Measurements from ENCODE around the gene PSG7. TPM values are rescaled to one million over a fixed set of nuclear protein-coding genes. Genes with fewer than 3 reads are reported as not detected.
"Not testable (repeated sequence)": the region's sequence is repeated elsewhere in the genome, so short reads cannot be mapped to it uniquely, and the experiment has no call there.

Gene PSG7
- total RNA-seq, 1 experiment from 2014 or later, result not detected

DNA sequence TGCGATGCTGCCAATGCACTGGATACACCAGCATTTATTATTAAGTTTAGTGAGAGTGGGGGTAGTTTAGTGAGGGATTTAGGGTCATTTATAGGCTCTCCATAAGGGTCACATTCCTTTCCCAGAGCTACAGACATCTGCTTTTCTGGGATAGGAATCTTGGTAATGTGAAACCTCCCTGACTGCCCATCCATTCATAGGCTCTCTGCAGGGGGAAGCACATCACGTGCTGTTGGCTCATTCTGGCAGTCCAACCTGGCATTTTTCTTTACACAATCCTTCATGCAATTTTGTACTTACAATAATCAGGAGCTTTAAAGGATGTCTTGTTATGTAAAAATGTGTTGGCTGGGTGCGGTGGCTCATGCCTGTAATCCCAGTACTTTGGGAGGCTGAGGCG is 36.4 kb downstream of the PSG7 start:
- H3K27ac ChIP-seq (ENCODE audit: insufficient read length, low read depth, low read length); H3K23ac ChIP-seq (ENCODE audit: insufficient read length, low read depth, low read length); H4K5ac ChIP-seq (ENCODE audit: insufficient read length, low read depth, low read length); H2BK20ac ChIP-seq (ENCODE audit: low read depth, low read length, poor library complexity, severe bottlenecking); H3K4me1 Mint-ChIP-seq; H3K27me3 ChIP-seq (ENCODE audit: insufficient read depth, low read length); H4K20me1 ChIP-seq (ENCODE audit: control insufficient read depth, insufficient read depth, insufficient read length); H3K4me1 ChIP-seq (ENCODE audit: insufficient read depth, low read length); DNase-seq; H3K79me1 ChIP-seq (ENCODE audit: insufficient read depth, low read depth, low read length, poor library complexity, severe bottlenecking); H3K23me2 ChIP-seq (ENCODE audit: insufficient read length, low read depth, low read length, poor library complexity, severe bottlenecking); H2AK5ac ChIP-seq (ENCODE audit: insufficient read length, low read length); H2BK12ac ChIP-seq (ENCODE audit: insufficient read length, low read depth, low read length); H3K4me3 Mint-ChIP-seq; H3K56ac ChIP-seq (ENCODE audit: insufficient read length, low read depth, low read length); H4K91ac ChIP-seq (ENCODE audit: insufficient read length, low read depth, low read length); H3K9ac ChIP-seq (ENCODE audit: extremely low read depth, insufficient read length, low read length); H3K79me2 ChIP-seq (ENCODE audit: insufficient read depth, low read length); H4K8ac ChIP-seq (replicated peaks; ENCODE audit: insufficient read length, low read depth, low read length); H2BK120ac ChIP-seq (ENCODE audit: low read depth, low read length, poor library complexity, severe bottlenecking); H2AFZ ChIP-seq (ENCODE audit: low read length); H2BK5ac ChIP-seq (ENCODE audit: insufficient read length, low read length); H3K18ac ChIP-seq (ENCODE audit: insufficient read length, low read depth, low read length); H3T11ph ChIP-seq (ENCODE audit: low read length); H3K14ac ChIP-seq (ENCODE audit: insufficient read depth, low read length); H2BK15ac ChIP-seq (ENCODE audit: low read depth, low read length); H3K4me2 ChIP-seq (ENCODE audit: insufficient read depth, insufficient read length, low read length); H3K4ac ChIP-seq (ENCODE audit: low read depth, low read length); H3K27me3 Mint-ChIP-seq (ENCODE audit: low read depth); H3K27ac Mint-ChIP-seq: not testable (repeated sequence)
- Mint-ChIP-seq H3K9me3 (peaks cover 88 to 92% of the 10 kb centered on the region in 2 experiments), H3K36me3 (ENCODE audit: insufficient read depth in 1 of 3, low read depth in 3 of 3) (peaks cover 0 to 17% (median 8%) of the 10 kb centered on the region in 3 experiments; a peak in 6 of 7 replicates)
- peaks cover 31% of the 10 kb centered on the region for H3K9me3 ChIP-seq (ENCODE audit: control insufficient read depth, low read depth, low read length)
- no CpG with 5 or more reads among the region's 4 CpGs for WGBS (ENCODE audit: extremely low coverage, insufficient read length, low lambda C conversion rate)

DNA sequence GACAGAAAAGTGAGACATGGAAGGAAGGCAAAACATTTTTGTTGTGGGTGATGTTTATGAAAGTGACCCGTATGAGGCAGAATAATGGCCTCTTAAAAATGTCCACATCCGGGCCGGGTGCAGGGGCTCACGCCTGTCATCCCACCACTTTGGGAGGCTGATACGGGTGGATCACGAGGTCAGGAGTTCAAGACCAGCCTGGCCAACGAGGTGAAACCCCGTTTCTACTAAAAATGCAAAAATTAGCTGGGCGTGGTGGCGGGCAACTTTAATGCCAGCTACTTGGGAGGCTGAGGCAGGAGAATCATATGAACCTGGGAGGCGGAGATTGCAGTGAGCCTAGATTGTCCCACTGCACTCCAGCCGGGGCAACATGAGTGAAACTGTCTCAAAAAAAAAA is 37.3 kb downstream of the PSG7 start:
- H3K27ac ChIP-seq (ENCODE audit: insufficient read length, low read depth, low read length); H2BK12ac ChIP-seq (ENCODE audit: insufficient read length, low read depth, low read length); H4K5ac ChIP-seq (ENCODE audit: insufficient read length, low read depth, low read length); H4K20me1 ChIP-seq (ENCODE audit: control insufficient read depth, insufficient read depth, insufficient read length); H2BK120ac ChIP-seq (ENCODE audit: low read depth, low read length, poor library complexity, severe bottlenecking); H3K14ac ChIP-seq (ENCODE audit: insufficient read depth, low read length); H3K79me1 ChIP-seq (ENCODE audit: insufficient read depth, low read depth, low read length, poor library complexity, severe bottlenecking); H3K27me3 ChIP-seq (ENCODE audit: insufficient read depth, low read length); H3K23ac ChIP-seq (ENCODE audit: insufficient read length, low read depth, low read length); H3K18ac ChIP-seq (ENCODE audit: insufficient read length, low read depth, low read length); H2AFZ ChIP-seq (ENCODE audit: low read length); H3K4me2 ChIP-seq (ENCODE audit: insufficient read depth, insufficient read length, low read length); H3K27me3 Mint-ChIP-seq (ENCODE audit: low read depth); H2BK5ac ChIP-seq (ENCODE audit: insufficient read length, low read length); H3K56ac ChIP-seq (ENCODE audit: insufficient read length, low read depth, low read length); DNase-seq; H3K4me1 Mint-ChIP-seq; H4K91ac ChIP-seq (ENCODE audit: insufficient read length, low read depth, low read length); H3T11ph ChIP-seq (ENCODE audit: low read length); H4K8ac ChIP-seq (replicated peaks; ENCODE audit: insufficient read length, low read depth, low read length); H3K4ac ChIP-seq (ENCODE audit: low read depth, low read length); H3K23me2 ChIP-seq (ENCODE audit: insufficient read length, low read depth, low read length, poor library complexity, severe bottlenecking); H2BK20ac ChIP-seq (ENCODE audit: low read depth, low read length, poor library complexity, severe bottlenecking); H3K27ac Mint-ChIP-seq; H2BK15ac ChIP-seq (ENCODE audit: low read depth, low read length); H2AK5ac ChIP-seq (ENCODE audit: insufficient read length, low read length); H3K4me1 ChIP-seq (ENCODE audit: insufficient read depth, low read length); H3K4me3 Mint-ChIP-seq; H3K9ac ChIP-seq (ENCODE audit: extremely low read depth, insufficient read length, low read length); H3K79me2 ChIP-seq (ENCODE audit: insufficient read depth, low read length): not testable (repeated sequence)
- H3K9me3 ChIP-seq (ENCODE audit: control insufficient read depth, low read depth, low read length), result peaks cover 31% of the 10 kb centered on the region
- peaks cover 0 to 16% (median 8%) of the 10 kb centered on the region in 3 experiments; a peak in 6 of 7 replicates for H3K36me3 Mint-ChIP-seq (ENCODE audit: insufficient read depth in 1 of 3, low read depth in 3 of 3)
- peaks cover 84 to 91% of the 10 kb centered on the region in 2 experiments for H3K9me3 Mint-ChIP-seq
- WGBS (ENCODE audit: extremely low coverage, insufficient read length, low lambda C conversion rate), result no CpG with 5 or more reads among the region's 12 CpGs

Measured in H9 (cell line).